ENCODE data around the gene COPE. TPM values are rescaled to one million over a fixed set of nuclear protein-coding genes. Genes with fewer than 3 reads are reported as not detected.

Gene COPE
- total RNA-seq, 2 donors from 2014 or later = 134 to 266 TPM

DNA sequence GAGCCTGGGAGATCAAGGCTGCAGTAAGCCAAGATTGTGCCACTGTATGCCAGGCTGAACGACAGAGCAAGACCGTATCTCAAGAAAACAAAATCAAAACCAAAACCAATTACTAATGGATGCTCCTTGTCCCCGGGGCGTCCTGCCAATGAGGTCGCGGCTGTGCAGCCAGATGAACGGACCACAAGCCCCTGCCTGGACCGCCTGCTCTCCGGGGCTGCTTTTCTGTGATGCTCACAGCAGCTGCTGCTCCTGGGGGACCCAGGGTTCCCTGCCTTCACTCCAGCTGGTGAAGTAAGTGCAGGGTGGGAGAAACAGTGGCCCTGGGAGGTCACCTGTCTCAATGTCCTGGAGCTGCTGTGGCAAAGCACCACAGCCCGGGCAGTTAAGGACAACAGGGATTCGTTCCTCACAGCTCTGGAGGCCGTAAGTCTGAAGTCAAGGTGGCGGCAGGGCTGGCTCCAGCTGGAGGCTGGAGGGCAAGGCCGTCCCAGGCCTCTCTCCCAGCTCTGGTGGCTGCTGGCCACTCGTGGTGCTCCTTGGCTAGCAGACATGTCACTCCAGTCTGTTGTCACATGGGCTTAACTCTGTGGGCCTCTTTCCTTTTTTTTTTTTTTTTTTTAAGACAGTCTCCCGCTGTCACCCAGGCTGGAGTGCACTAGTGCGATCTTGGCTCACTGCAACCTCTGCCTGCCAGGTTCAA lies 10.1 kb downstream of the COPE start:
- no peak overlapping the region for H3K4me3 ChIP-seq
- ATAC-seq (ENCODE audit: insufficient number of reproducible peaks, low FRiP score, low read depth) (no peak), DNase-seq (ENCODE audit: low spot score) (no peak)
- no peaks in the 10 kb centered on the region for H3K4me1 ChIP-seq (ENCODE audit: control insufficient read depth in 1 of 2, low read depth in 2 of 2)
- H3K36me3 ChIP-seq = peaks cover 60% of the 10 kb centered on the region
- H3K27me3 ChIP-seq (replicated peaks; ENCODE audit: insufficient read depth) = no peaks in the 10 kb centered on the region
- no peaks in the 10 kb centered on the region for H3K9me3 ChIP-seq
- no peak overlapping the region for H3K27ac ChIP-seq
- TF ChIP-seq, protein P1, sequence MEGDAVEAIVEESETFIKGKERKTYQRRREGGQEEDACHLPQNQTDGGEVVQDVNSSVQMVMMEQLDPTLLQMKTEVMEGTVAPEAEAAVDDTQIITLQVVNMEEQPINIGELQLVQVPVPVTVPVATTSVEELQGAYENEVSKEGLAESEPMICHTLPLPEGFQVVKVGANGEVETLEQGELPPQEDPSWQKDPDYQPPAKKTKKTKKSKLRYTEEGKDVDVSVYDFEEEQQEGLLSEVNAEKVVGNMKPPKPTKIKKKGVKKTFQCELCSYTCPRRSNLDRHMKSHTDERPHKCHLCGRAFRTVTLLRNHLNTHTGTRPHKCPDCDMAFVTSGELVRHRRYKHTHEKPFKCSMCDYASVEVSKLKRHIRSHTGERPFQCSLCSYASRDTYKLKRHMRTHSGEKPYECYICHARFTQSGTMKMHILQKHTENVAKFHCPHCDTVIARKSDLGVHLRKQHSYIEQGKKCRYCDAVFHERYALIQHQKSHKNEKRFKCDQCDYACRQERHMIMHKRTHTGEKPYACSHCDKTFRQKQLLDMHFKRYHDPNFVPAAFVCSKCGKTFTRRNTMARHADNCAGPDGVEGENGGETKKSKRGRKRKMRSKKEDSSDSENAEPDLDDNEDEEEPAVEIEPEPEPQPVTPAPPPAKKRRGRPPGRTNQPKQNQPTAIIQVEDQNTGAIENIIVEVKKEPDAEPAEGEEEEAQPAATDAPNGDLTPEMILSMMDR (IDR thresholded peaks at IDR 0.05) = no peak

DNA sequence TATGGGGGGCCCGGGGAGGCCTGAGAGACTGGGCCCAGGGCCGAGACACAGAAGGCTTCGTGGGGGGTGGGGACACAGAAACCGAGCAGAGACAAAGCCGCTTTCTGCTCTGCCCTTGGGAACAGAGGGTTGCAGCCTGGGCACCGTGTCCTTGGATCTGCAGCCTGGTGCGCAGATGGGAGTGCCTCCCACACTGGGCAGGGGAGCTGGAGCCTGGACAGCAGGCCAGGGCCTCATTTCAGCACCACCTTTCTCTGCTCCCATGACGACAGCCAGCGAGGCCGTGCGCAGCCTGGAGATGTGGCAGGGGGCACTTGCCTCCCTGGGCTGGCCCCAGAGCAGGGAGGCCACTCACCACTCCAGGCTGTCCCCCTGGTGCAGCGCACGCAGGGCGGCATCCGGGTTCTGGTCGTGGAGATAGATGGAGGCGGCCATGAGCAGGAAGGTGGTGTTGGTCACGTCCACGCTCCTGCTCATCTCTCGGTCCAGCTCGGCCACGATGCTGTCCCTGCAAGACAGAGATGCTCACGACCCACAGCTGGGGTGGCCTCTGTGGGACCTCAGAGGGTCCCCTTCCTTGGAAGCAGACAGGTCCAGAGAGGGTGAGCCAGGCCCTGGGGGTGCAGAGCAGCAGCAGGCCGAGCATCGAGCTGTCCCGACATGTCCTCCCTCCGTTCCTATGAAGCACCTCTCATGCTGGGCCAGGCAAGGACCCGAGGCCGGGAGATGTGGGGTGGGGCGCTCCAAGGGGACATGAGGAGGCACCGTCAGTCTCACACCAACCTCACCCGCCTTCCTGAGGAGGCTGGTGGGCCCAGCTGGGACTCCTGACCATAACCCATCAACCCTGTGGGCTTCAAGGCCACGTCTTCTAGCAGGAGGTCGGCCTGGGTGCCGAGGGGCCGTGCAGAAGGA lies 12.3 kb downstream of the COPE start:
- Histone ChIP-seq H3K4me3 (no peak overlapping the region), H3K27me3 (replicated peaks; ENCODE audit: insufficient read depth) (no peaks in the 10 kb centered on the region), H3K27ac (no peak overlapping the region), H3K9me3 (no peaks in the 10 kb centered on the region), H3K36me3 (peaks cover 46% of the 10 kb centered on the region), H3K4me1 (ENCODE audit: control insufficient read depth in 1 of 2, low read depth in 2 of 2) (no peaks in the 10 kb centered on the region)
- no peak for ATAC-seq (ENCODE audit: insufficient number of reproducible peaks, low FRiP score, low read depth)
- TF ChIP-seq, protein P1 (IDR thresholded peaks at IDR 0.05) = no peak
- DNase-seq (ENCODE audit: low spot score) = no peak

DNA sequence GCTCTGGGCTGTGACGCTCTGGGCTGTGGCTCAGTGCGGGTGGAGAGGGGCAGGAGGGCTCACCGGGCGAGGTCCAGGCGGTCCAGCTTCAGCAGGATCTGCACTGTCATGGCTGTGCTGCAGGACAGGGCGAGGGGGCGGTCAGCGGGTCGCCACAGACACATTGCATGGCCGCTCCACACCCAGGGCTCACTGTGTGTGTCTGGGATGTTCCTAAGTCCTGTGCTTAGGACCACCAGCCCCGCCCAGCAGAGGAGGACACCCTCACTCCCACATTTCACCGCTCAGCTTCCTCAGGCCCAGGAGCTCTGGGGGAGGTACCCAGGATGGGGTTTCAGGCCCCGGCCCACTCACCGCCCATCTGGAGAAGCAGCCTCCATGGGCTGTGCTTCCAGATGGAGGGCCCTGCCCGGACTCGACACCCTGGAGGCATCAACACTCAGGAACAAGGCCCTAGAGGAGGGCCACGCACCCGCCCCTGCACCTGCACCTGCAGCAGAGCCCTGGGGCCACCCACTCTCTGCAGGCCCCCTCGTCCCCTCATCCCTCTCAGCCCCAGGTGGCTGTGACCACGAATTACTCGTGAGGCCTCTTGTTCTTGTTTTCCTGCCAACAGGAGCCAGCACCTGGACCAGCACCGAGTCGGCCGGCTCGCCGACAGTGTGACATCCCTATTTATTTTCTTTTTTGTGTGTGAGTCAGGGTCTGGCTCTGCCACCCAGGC lies 13.5 kb downstream of the COPE start:
- Histone ChIP-seq H3K9me3 (no peaks in the 10 kb centered on the region), H3K4me1 (ENCODE audit: control insufficient read depth in 1 of 2, low read depth in 2 of 2) (no peaks in the 10 kb centered on the region), H3K36me3 (peaks cover 50% of the 10 kb centered on the region), H3K27me3 (replicated peaks; ENCODE audit: insufficient read depth) (no peaks in the 10 kb centered on the region), H3K27ac (no peak overlapping the region), H3K4me3 (no peak overlapping the region)
- no peak for ATAC-seq (ENCODE audit: insufficient number of reproducible peaks, low FRiP score, low read depth)
- TF ChIP-seq, protein P1 (IDR thresholded peaks at IDR 0.05) = no peak
- DNase-seq (ENCODE audit: low spot score) = no peak

DNA sequence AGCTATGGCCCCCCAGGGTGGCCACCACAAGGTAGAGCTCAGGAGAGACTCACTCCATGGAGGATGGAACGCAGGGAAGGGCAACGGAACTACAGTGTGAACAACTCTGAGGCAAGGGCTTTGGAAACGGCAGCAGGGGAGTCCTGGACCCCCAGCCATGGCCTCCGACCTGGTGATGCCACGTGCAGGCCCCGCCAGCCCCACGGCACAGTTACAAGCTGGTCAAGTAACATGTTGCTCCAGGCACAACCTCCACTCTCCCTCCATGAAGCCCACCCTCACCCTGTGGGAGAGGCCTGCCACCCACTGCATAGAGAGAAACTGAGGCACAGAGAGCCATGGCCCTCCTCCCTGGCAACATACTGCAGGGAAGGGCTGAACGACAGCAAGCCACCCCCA lies 14.1 kb downstream of the COPE start:
- Histone ChIP-seq H3K27me3 (replicated peaks; ENCODE audit: insufficient read depth) (no peaks in the 10 kb centered on the region), H3K27ac (no peak overlapping the region), H3K4me3 (no peak overlapping the region), H3K9me3 (no peaks in the 10 kb centered on the region), H3K36me3 (peaks cover 54% of the 10 kb centered on the region), H3K4me1 (ENCODE audit: control insufficient read depth in 1 of 2, low read depth in 2 of 2) (no peaks in the 10 kb centered on the region)
- DNase-seq (ENCODE audit: low spot score) = no peak
- ATAC-seq (ENCODE audit: insufficient number of reproducible peaks, low FRiP score, low read depth) = no peak
- TF ChIP-seq, protein P1 (IDR thresholded peaks at IDR 0.05) = no peak

All from thoracic aorta (tissue), 2 donors.